C4-2B (cell line): ENCODE measurements around the gene C14orf93.

Source experiments
- H3K27ac ChIP-seq: fragments of 450-650 bp; 2 replicates; pipeline ENCODE4 v1.5.1; 2017
- CTCF ChIP-seq: fragments of 450-650 bp; conservative IDR thresholded peaks from 2 replicates; pipeline ENCODE4 v1.5.1; 2017; ENCODE audit warnings: mild to moderate bottlenecking
- ZFX ChIP-seq: fragments of 450-650 bp; IDR thresholded peaks from 2 replicates; pipeline ENCODE4 v1.6.1; 2017

C14orf93 gene

GRCh38 chr14:23033251-23033727, 23.3 kb upstream of the C14orf93 start:
- no peak overlapping the region; the same call in 1 of the 2 replicates for H3K27ac ChIP-seq

DNA sequence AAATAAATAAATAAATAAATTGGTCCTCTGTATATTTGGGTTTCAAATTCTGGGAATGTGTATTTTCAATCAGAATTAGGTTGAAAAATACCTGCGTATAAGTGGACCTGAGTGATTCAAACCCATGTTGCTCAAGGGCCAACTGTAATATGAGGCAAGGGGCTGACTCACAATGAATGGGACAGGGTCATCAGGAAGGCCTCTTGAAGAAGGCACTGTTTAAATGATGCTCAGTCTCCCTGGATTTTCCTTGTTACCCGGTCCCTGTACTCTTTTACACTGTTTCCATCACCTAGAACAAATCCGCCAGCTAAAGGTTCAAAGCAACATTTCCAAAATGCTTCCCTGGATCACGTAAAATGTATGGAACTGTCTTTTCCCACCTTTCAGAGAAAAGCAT, 21.0 kb upstream of the C14orf93 start:
- no peak overlapping the region for H3K27ac ChIP-seq
- TF ChIP-seq ZFX (no peak), CTCF (no peak)

More at GRCh38 chr14:23033251-23033727, 23.3 kb upstream of the C14orf93 start:
- TF ChIP-seq ZFX (no peak), CTCF (no peak)

- TF ChIP-seq ZFX (no peak), CTCF (no peak)
- H3K27ac ChIP-seq = no peak overlapping the region
Measured at GRCh38 chr14:23028799-23029198, 18.9 kb upstream of the C14orf93 start.

DNA sequence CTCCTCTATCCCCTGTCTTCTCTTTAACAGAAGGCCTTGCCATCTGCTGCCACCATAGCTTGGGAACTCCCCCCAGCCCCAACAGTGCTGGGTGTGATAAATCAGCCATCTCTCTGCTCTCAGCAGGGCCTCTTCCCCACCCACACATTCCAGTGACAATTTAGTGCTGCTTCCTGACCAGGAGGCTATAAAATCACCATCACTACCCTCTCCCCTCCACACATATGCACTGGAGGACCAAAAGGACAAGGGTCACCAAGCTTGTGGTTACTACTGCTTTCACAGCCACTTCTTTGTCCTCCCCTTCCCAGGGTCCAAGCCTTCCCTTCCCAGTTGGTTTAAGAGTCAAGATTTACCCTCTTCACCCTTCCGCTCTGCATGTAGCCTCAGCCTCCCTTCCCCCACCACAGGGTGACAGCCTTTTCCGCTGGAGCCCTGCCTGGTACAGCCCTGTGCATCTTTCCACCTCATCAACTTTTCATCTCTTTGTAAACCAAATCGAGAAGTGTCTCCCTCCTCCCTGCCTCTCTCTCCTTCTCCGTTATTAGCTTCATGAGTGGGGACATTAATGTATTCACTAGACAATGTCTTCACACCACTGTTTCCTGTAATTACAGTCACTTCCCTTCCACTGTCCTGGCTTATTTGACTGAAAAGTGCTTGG, 15.3 kb upstream of the C14orf93 start:
- H3K27ac ChIP-seq = no peak overlapping the region
- TF ChIP-seq CTCF (no peak), ZFX (no peak)

DNA sequence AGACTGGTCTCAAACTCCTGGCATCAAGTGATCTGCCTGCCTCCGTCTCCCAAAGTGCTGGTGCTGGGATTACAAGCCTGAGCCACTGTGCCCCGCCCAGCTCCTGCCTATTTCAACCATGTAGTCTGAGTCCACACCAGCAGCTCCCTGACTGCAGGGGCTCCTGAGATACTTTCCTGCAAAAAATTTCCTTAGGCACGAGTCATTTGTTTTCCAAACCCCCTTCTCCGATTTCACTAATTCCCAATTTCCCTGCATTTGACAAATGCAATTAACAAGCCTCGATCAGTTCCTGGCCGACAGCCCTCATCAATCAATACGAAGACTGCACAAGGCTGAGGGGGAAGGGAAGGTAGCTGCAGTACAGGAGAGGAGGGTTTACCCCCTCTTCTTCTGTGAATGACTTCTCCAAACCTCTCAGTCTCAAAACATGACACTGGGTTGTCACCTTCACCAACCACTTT, 14.7 kb upstream of the C14orf93 start:
- TF ChIP-seq CTCF = no peak
- no peak for TF ChIP-seq ZFX
- H3K27ac ChIP-seq = no peak overlapping the region

DNA sequence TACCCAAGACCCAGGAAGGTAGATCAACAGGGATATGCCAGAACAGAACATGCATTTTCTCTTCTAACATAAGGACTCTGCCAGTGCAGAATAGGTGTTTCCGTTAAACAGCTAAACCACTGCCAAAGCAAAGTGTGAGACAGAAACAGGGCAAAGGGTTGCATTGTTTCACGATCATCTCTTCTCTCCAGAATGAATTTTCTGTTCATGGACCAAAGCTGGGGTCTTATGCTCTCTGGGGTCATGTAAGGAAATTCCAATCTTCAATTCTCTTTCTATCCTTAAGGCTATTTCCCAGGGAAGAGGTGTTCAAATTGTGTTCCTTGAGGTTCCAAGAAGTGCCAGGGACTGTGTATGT, 13.8 kb upstream of the C14orf93 start:
- no peak overlapping the region for H3K27ac ChIP-seq
- TF ChIP-seq CTCF (no peak), ZFX (no peak)

GRCh38 chr14:23023022-23023794, 13.3 kb upstream of the C14orf93 start:
- H3K27ac ChIP-seq = no peak overlapping the region
- TF ChIP-seq CTCF (no peak), ZFX (no peak)
